A204.1 (cell line): ENCODE measurements around the gene RCN2.
"Not testable (repeated sequence)": the region's sequence is repeated elsewhere in the genome, so short reads cannot be mapped to it uniquely, and the experiment has no call there.

Experiments
- FAIRE-seq: peaks from 2 replicates; lab custom pipeline; 2012; peaks lifted over from hg19 to GRCh38; lab: Jason Lieb, UNC

The RCN2 gene, protein sequence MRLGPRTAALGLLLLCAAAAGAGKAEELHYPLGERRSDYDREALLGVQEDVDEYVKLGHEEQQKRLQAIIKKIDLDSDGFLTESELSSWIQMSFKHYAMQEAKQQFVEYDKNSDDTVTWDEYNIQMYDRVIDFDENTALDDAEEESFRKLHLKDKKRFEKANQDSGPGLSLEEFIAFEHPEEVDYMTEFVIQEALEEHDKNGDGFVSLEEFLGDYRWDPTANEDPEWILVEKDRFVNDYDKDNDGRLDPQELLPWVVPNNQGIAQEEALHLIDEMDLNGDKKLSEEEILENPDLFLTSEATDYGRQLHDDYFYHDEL

DNA sequence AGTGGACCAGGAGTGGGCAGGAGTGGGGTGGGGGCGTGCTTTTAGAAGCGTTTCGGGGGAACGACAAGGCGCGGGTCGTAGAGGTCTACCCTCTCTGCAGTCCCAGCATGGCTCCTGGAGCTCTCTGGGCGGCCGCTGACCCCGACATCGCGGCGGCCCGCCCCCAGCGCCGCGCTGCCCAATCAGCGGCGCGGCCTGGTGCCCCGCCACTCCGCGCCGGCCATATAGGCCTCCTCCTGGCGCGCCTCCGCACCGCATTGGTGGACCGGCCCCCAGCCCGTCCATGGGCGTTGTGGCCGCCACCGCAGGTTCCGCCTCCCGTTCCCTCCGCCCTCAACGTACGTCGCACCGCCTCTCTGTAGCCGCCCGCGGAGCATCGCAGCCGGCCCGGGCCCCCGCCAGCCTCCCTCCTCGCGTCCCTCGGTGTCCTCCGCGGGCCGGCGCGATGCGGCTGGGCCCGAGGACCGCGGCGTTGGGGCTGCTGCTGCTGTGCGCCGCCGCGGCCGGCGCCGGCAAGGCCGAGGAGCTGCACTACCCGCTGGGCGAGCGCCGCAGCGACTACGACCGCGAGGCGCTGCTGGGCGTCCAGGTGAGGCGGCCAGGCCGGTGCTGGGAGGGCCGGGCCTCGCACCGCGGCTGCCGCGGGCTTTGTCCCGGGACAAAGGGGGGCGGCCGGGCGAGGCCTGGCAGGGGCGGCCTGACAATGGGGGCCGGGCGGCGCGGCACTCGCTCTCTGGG, at the start of gene RCN2:
Gene RCN2 (plus strand): TSS at position 353 of the 738 bp plus-strand sequence. CDS start 93 bp downstream, at position 446.
- FAIRE-seq: no peak

DNA sequence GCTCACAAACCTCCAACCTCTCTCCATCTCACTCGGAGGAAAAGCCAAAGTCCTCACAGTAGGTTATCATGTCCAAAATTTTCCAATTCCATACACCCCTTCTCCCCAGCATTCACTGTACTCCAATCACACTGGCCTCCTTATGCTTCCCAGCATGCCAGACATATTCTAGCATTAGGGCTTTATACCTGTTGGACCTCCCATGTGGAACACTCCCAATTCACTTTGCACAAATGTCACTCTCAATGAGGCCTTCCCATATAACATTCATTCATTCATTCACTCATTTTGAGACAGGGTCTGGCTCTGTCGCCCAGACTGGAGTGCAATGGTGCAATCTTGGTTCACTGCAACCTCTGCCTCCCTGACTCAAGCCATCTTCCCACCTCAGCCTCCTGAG, 46.3 kb upstream of the RCN2 start:
- no peak for FAIRE-seq

DNA sequence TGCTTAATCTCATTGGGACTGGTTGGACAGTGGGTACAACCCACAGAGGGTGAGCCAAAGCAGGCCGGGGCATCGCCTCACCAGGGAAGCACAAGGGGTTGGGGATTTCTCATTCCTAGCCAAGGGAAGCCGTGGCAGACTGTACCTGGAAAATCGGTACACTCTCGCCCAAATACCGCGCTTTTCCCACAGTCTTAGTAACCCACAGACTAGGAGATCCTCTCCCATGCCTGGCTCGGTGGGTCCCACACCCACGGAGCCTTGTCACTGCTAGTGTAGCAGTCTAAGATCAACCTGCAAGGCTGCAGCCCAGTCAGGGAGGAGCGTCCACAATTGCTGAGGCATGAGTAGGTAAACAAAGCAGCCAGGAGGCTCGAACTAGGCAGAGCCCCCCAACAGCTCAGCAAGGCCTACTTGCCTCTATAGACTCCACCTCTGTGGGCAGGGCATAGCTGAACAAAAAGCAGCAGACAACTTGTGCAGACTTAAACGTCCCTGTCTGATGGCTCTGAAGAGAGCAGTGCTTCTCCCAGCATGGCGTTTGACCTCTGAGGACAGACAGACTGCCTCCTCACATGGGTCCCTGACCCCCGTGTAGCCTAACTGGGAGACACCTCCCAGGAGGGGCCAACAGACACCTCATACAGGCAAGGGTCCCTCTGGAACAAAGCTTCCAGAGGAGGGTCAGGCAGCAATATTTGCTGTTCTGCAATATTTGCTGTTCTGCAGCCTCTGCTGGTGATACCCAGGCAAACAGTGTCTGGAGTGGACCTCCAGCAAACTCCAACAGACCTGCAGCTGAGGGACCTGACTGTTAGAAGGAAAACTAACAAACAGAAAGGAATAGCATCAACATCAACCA, 44.0 kb upstream of the RCN2 start:
- not testable (repeated sequence) for FAIRE-seq

DNA sequence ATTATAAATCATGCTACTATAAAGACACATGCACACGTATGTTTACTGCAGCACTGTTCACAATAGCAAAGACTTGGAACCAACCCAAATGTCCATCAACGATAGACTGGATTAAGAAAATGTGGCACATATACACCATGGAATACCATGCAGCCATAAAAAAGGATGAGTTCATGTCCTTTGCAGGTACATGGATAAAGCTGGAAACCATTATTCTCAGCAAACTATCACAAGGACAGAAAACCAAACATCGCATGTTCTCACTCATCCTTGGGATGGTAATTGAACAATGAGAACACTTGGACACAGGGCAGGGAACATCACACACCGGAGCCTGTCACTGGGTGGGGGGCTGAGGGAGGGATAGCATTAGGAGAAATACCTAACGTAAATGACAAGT, 38.7 kb upstream of the RCN2 start:
- not testable (repeated sequence) for FAIRE-seq

DNA sequence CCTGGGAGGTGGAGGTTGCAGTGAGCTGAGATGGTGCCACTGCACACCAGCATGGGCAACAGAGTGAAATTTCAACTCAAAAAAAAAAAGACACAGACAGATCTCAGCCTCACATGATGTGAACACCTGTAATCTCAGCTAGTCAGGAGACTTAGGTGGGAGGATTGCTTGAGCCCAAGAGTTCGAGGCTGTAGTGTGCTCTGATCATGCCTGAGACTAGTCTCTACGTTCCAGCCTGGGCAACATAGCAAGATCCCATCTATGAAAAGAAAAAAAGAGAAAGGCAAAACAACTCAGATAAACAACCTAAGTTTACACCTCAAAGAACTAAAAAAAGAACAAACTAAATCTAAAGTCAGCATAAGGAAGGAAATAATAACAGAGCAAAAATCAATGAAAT, 37.4 kb upstream of the RCN2 start:
- no peak for FAIRE-seq

DNA sequence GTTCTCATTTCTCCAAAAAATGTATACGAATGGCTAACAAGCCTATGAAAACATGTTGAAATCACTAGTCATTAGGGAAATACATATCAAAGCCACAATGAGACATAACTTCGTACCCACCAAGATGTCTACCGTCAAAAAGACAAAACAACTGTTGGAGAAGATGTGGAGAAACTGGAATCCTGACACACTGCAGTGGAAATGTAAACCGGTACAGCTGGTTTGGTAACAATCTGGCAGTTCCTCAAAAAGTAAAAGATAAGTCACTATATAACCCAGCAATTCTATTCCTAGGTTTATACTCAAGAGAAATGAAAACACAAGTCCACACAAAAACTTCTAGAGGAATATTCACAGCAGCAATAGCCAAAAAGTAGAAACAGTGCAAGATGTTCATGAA, 33.4 kb upstream of the RCN2 start:
- FAIRE-seq: no peak

DNA sequence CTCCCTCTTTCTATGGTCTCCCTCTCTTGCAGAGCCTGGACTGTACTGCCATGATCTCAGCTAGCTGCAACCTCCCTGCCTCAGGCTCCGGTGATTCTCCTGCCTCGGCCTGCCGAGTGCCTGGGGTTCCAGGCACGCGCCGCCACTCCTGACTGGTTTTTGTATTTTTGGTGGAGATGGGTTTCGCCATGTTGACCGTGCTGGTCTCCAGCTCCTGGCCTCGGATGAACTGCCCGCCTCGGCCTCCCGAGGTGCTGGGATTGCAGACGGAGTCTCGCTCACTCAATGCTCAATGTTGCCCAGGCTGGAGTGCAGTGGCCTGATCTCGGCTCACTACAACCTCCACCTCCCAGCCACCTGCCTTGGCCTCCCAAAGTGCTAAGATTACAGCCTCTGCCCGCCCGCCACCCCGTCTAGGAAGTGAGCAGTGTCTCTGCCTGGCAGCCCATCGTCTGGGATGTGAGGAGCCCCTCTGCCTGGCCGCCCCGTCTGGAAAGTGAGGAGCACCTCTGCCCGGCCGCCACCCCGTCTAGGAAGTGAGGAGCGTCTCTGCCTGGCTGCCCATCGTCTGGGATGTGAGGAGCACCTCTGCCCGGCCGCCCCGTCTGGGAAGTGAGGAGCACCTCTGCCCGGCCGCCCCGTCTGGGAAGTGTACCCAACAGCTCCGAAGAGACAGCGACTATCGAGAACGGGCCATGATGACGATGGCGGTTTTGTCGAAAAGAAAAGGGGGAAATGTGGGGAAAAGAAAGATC, 32.2 kb upstream of the RCN2 start:
- not testable (repeated sequence) for FAIRE-seq

DNA sequence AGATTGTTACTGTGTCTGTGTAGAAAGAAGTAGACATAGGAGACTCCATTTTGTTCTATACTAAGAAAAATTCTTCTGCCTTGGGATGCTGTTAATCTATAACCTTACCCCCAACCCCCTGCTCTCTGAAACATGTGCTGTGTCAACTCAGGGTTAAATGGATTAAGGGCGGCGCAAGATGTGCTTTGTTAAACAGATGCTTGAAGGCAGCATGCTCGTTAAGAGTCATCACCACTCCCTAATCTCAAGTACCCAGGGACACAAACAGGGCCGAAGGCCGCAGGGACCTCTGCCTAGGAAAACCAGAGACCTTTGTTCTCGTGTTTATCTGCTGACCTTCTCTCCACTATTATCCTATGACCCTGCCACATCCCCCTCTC, 31.6 kb upstream of the RCN2 start:
- FAIRE-seq: not testable (repeated sequence)

DNA sequence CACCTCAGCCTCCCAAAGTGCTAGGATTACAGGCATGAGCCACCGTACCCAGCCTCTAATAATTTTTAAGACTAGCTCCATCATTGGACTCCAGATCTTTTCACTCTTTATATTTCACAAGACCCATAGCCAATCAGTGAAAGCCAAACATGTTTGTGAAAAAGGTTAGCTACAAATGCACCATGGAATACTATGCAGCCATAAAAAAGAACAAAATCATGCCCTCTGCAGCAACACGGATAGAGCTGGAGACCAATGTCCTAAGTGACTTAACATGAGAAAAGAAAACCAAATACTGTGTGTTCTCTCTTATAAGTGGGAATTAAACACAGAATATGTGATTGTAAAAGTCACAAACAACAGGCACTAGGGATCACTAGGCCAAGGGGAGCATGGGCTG, 29.6 kb upstream of the RCN2 start:
- FAIRE-seq: no peak

DNA sequence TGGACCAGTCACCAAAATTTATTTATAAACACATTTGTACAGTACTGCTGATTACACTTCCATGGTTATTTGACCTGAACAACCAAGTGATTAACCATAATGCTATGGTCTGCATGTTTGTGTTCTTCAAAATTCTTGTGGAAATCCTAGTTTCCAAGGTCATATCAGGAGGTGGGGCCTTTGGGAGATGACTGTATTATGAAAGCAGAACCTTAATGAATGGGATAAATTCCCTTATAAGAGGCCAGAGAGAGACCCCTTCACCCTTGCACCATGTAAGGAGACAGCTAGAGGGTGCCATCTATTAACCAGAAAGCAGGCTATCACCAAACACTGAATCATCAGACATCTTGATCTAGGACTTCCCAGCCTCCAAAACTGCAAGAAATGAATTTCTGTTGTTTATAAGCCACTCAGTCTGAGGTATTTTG, 28.3 kb upstream of the RCN2 start:
- no peak for FAIRE-seq

DNA sequence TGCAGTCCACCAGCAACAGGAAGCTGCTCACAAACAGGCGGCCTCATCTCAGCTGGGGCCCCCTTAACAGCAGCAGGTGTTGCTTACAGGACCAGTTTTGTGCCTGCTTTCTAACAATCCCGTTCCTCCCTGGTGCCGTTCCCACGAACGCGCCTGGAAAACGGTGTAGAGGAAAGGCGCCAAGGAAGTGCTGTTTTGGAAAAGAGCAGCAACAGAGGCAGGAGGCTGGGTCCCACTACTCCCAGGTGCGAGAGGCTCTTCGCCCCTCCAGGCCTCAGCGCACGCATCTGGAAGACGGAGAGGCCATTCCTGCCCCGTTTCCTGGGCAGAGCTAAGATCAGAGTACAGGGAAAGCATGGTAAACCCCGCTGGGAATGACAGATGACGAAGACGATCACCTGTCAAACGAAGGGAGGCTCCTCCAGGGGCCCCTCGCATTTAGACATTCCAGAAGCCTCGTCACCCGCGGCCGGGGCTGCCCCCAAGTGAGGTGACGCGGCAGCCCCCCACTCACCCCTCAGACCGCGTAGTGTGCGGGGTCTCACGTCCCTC, 27.0 kb upstream of the RCN2 start:
- FAIRE-seq: no peak

DNA sequence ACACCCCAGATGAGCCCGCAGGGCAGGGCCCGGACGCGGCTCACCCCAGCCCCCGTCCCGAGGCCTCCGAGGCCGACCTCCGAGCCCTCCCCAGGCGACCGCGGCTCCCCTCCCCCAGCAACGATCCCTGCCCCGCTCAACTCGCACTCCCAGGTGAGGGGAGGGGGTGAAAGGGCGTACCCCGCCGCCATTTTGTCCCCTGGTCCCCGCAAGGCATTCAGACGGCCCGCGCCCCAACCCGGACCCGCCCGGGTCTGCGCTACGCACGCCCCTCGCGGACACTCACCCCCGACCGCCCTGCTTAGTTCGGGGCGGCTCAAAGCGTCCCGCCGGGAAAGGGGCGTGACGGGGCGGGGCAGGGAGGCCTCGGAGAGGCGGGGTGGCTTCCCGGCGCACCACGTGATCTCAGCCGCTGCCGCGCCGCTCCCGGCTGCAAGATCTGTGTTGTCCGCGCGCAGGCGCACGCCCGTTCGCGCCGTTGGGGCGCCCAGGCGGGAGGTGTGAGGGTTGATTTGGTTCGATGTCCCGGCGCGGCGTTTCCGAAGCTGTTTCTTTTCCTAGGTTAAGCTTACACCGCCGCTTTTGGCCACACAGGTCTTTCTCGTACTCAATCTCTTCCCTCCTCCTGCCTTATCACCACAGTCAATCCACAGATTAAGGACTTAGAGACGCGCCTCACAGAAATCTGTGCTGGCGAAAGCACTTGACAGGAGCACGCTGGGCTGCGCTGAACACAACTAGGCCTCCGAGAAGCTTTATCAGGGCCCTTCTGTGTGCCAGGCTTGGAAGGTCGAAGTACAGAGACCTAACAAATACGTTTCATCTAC, 26.3 kb upstream of the RCN2 start, which contains the start of gene SCAPER:
Gene SCAPER (minus strand): TSS at position 328 of the 827 bp plus-strand sequence. CDS start 21,523 bp downstream, outside the sequence.
- no peak for FAIRE-seq

DNA sequence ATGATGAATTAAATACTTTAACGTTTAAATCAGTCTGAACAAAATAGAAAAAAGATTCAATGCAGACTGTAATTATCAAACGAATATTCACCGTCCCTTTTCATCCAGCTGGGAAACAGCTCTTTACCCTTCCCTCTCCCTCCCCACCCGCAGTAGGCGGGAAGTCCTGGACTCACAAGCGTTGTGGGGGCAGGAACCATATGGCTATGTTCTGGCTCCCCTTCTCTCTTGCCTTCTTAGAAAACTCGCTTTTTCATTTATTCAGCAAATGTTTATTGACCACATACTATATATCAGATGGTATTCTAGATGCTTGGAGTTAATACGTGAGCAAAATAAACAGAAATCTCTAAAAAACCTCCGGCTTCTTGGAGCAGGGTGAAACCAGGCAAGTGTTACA, 25.7 kb upstream of the RCN2 start:
- no peak for FAIRE-seq

DNA sequence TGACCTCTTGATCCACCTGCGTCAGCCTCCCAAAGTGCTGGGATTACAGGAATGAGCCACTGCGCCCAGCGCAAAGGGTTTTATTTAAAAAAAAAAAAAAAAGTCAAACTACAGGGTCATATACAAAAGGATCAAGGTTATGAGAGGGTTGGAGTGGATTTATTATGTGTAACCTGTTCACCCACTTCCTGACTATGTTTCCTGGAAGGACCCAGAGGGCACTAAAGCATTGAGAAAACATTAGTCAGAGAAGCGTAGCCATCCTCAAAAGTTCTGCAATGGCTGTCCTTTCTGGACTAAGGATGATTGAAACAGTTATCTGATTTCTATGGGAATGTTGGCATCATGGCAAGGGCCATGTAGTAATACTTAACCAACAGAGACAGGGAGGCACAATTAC, 19.1 kb upstream of the RCN2 start:
- FAIRE-seq: no peak

DNA sequence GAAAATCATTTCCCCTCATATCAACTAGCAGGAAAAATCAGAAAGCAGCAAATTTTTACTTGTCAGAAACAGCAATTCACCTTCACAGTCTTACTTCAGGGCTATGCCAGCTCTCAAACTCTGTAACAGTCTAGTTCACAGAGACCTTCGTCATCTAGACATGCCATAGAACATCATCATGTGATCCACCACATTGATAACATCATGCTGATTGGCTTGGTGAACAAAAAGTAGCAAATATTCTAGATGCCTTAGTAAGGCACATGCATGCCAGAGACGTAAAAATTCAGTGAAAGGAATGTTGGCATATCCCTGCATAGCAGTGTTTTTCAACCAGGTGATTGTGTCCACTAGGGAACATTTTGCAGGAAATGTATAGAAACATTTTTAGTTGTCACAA, 17.8 kb upstream of the RCN2 start:
- FAIRE-seq: no peak

DNA sequence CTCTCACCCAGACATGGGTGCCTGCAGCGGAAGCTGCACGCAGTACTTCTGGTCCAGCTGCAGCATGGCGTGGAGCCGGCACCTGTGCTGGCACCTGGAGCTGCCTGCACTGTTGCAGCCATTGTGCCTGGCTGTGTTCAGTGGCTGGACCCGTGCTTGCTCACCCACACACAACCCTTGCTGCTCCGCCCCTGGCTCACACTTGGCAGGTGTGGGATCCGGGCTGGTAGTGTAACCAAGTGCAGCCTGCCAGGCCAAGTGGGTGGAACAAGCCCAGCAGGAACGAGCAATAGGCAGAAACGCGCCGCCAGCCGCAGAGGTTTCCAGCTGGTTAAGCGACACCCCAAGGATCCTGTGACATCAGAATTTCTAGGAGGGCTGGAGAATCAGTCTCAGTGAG, 15.2 kb upstream of the RCN2 start:
- no peak for FAIRE-seq

DNA sequence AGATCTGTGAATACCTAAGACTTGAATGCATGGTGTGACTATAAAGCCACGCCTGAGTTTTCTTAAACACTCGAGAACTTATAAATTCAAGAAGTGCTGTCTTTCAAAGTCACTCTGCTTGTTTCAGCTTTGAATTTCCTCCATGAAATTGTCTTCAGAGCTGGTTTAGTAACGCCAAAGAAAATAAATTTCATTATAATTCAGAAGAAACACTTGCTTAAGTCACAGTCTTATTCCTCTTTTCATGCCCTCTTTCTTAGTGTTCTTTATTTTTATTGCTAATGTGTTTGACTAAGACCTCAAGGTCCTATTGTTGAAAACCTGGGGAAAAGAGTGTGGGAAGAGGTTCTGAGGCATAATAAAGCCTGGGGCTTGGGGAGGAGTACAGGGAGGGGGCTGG, 3.3 kb upstream of the RCN2 start:
- FAIRE-seq: no peak

DNA sequence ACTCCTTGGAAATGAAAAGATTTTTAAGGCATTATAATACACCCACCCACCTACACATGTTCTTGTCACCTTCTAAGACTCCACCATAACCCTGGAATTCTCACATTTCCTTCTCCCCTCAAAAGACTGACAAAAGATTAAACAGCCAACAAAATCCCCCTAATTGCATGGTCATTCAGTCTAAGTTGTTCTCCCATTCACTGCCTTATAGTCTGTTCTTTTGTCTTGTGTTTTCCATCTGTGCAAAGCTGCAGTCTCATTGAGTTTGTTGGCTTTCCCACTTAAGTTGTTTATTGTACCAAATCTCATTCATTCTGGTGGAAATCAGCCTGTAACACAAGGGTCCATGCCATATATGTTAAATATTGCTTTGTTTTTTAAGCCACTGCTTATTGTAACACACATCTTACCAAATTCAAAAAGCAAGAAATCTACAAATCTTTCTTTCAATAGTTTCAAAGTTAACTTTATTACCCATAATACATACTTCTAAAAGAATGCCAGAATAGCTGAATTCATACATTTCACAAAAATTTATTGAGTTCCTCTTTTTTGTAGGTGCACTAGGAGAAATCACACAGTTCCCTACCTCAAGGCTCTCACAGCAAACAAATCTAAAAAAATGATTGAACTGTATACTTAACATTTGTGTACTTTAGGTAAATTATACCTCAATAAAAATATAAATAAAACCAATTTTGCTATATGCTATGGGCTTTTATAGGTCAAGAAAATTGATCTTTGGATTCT, 2.4 kb upstream of the RCN2 start:
- no peak for FAIRE-seq

DNA sequence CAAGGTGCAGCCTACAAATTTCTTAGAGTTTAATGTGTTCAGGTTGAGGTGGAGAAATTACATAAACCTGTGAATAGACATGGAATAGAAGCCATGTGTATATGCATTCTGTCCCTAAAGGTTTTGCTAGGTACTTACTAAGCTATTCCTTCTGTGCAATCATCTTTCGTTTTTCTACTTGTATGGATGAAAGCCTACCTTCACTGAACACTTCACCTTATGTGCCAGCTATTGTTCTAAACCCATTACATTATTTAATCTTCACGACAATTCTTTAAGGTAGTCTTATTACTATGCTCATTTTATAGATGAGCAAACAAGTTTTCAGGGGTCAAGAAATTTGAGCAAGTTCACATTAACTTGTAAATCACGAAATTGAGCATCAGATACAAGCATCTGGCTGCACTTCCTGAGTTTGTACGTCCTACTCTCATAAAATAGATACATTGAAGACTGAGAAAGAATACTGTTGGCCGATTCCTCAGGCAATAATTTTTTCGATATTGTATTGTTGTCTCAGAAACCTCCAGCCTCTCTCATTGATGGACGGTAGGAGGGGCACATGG, 635 bp upstream of the RCN2 start:
- FAIRE-seq: no peak
